B cell (primary cell): ENCODE measurements around the gene LRIT2. TPM values are rescaled to one million over a fixed set of nuclear protein-coding genes. Genes with fewer than 3 reads are reported as not detected.

Source experiments
- ATAC-seq: fragments of 200-7000 bp; cut with Tn5 transposase; one replicate; pipeline ENCODE4 v1.10.0; 2021; ENCODE audit warnings: low read depth, mild to moderate bottlenecking, moderate number of reproducible peaks, moderate library complexity
- CTCF ChIA-PET: fragments of 350-600 bp; sonication (Branson Sonifier 250); formaldehyde crosslinking; loops from one replicate; lab custom pipeline; 2021; ENCODE audit warnings: antibody characterized with exemption, inconsistent platforms; lab: Charles Lee
- POLR2A ChIA-PET: fragments of 350-600 bp; sonication (Branson Sonifier 250); formaldehyde crosslinking; loops from one replicate; lab custom pipeline; 2021; ENCODE audit warnings: antibody characterized with exemption; lab: Charles Lee
- DNase-seq: peaks from one replicate; pipeline ENCODE4 v3.0.0; 2013
- H2AFZ ChIP-seq: 2 replicates; pipeline ENCODE4 v1.6.1; 2012; ENCODE audit warnings: mild to moderate bottlenecking, low read depth, low read length; ENCODE audit not compliant: insufficient read depth, poor library complexity, severe bottlenecking
- H3K27ac ChIP-seq, 2 donors: 1 replicate in 1 of 2; 2 replicates in 1 of 2; pipeline ENCODE4 v1.5.1; 2012 to 2013; ENCODE audit warnings: low read length in 2 of 2, mild to moderate bottlenecking in 2 of 2, moderate library complexity in 1 of 2
- H3K27me3 ChIP-seq, 4 experiments: fragments of 200-600 bp in 1 of 4; sonication (generic) in 1 of 4; replicated peaks in 1 of 4; 1 replicate in 2 of 4; 2 replicates in 2 of 4; pipeline versions ENCODE4 v1.6.1 to v1.7.0; 2013 to 2016; ENCODE audit warnings: low read length in 3 of 4, mild to moderate bottlenecking in 2 of 4, mixed read lengths in 1 of 4, moderate library complexity in 1 of 4; ENCODE audit not compliant: insufficient read depth in 4 of 4, control insufficient read depth in 3 of 4; ENCODE audit errors: control extremely low read depth in 1 of 4
- H3K36me3 ChIP-seq, 2 experiments: replicated peaks in 1 of 2; 1 replicate in 1 of 2; 2 replicates in 1 of 2; pipeline versions ENCODE4 v1.6.1 to v1.7.1; 2013; ENCODE audit warnings: low read length in 1 of 2; ENCODE audit not compliant: insufficient read depth in 2 of 2, control insufficient read depth in 1 of 2; ENCODE audit errors: control extremely low read depth in 1 of 2, extremely low read depth in 1 of 2
- H3K4me1 ChIP-seq, 2 donors: fragments of 200-600 bp in 1 of 2; sonication (generic) in 1 of 2; 1 replicate in 1 of 2; 2 replicates in 1 of 2; pipeline versions ENCODE4 v1.5.1 to v1.6.1; 2013 to 2017; ENCODE audit warnings: low read length in 2 of 2; ENCODE audit not compliant: control insufficient read depth in 2 of 2, insufficient read depth in 2 of 2
- H3K4me2 ChIP-seq: replicated peaks from 2 replicates; pipeline ENCODE3; 2012; ENCODE audit warnings: mild to moderate bottlenecking, low read depth, low read length; ENCODE audit not compliant: poor library complexity, severe bottlenecking
- H3K4me3 ChIP-seq, 5 experiments: fragments of 200-600 bp in 1 of 5; sonication (generic) in 1 of 5; 1 replicate in 3 of 5; 2 replicates in 2 of 5; pipeline versions ENCODE4 v1.5.1 to v1.7.0; 2011 to 2016; ENCODE audit warnings: low read length in 4 of 5, mild to moderate bottlenecking in 4 of 5, low read depth in 2 of 5, control low read depth in 1 of 5, moderate library complexity in 1 of 5; ENCODE audit not compliant: insufficient read depth in 1 of 5; ENCODE audit errors: control extremely low read depth in 1 of 5, extremely low read depth in 1 of 5
- H3K79me2 ChIP-seq: fragments of 200-600 bp; sonication (generic); one replicate; pipeline ENCODE4 v1.6.0; 2016; ENCODE audit warnings: low read length; ENCODE audit not compliant: control insufficient read depth, insufficient read depth
- H3K9ac ChIP-seq: fragments of 200-600 bp; sonication (generic); 2 replicates; pipeline ENCODE4 v1.6.1; 2017; ENCODE audit warnings: mild to moderate bottlenecking, low read length, moderate library complexity
- H3K9me3 ChIP-seq, 3 donors: one replicate each; pipeline versions ENCODE4 v1.6.1 to v1.7.1; 2013; ENCODE audit warnings: low read length in 2 of 3; ENCODE audit not compliant: control insufficient read depth in 2 of 3, insufficient read depth in 1 of 3; ENCODE audit errors: control extremely low read depth in 1 of 3
- H4K20me1 ChIP-seq: 2 replicates; pipeline ENCODE4 v1.6.0; 2012; ENCODE audit warnings: mild to moderate bottlenecking, low read length; ENCODE audit not compliant: insufficient read depth, control insufficient read depth, poor library complexity, severe bottlenecking
- H3K27ac Mint-ChIP-seq: one replicate; pipeline ENCODE4 v1.8.0; 2021; ENCODE audit warnings: mixed read lengths
- H3K27me3 Mint-ChIP-seq: one replicate; pipeline ENCODE4 v1.8.0; 2021; ENCODE audit warnings: mixed read lengths
- H3K4me1 Mint-ChIP-seq: one replicate; pipeline ENCODE4 v1.8.0; 2021; ENCODE audit warnings: mixed read lengths
- H3K4me3 Mint-ChIP-seq: one replicate; pipeline ENCODE4 v1.8.0; 2021; ENCODE audit warnings: mixed read lengths
- H3K9me3 Mint-ChIP-seq: one replicate; pipeline ENCODE4 v1.8.0; 2022; ENCODE audit warnings: mixed read lengths; ENCODE audit not compliant: insufficient read depth
- CTCF ChIP-seq: fragments of 200-600 bp; IDR thresholded peaks from one replicate; pipeline ENCODE4 v1.8.0; 2022; ENCODE audit warnings: antibody characterized with exemption, mild to moderate bottlenecking
- EZH2 ChIP-seq: IDR thresholded peaks from 2 replicates; pipeline ENCODE4 v1.6.1; 2012; ENCODE audit warnings: borderline replicate concordance, low read depth, mild to moderate bottlenecking, moderate library complexity, low read length; ENCODE audit not compliant: insufficient read depth, poor library complexity, severe bottlenecking
- WGBS: methylation state at CpG from one replicate; pipeline ENCODE4 v1.1.5; 2013; ENCODE audit warnings: missing lambda C conversion rate; ENCODE audit not compliant: insufficient coverage; 5-methylcytosine and 5-hydroxymethylcytosine counted together
- intact Hi-C: fragments of 100-400 bp; cut with micrococcal nuclease; formaldehyde crosslinking; loops from one replicate; pipeline ENCODE4 v1.10.0; 2022
- polyA plus RNA-seq: library from polyadenylated mRNA; depleted of rRNA; stranded (reverse); fragments of >200 nt; gene quantifications from 2 replicates; pipeline ENCODE4 v1.2.3, GENCODE V29; 2012
- total RNA-seq, 2 donors: library from RNA; stranded (reverse); fragments of 120-200 nt in 1 of 2; gene quantifications; 1 replicate in 1 of 2; 2 replicates in 1 of 2; pipeline versions ENCODE4 v1.2.3 to v1.2.4, GENCODE V29; 2013 to 2022

LRIT2 gene
- total and polyA plus RNA-seq, 2 donors (not counting 1 experiment from before 2014, with no cell fraction given): not detected

DNA sequence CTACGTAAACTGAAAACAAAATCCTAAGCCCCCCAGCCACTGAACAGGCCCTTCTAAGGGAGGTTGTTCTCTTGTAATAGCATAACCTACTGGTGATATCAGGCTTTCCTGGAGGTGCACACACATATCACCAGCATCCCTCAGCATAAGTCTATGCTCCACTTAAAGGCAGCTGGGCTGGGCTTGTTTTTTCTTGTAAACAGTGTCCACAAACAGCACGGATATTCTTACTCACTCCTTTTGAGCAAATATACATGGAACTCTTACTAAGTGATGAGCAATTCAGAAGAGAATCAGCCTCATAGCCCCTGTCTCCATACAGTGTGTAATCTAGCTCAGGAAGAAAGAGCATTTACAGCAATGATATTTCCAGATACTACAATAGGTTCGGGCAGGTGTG is 13.6 kb upstream of the LRIT2 start:
- ChIA-PET POLR2A (no interaction called here), CTCF (no interaction called here)
- H3K4me1 Mint-ChIP-seq: no peaks in the 10 kb centered on the region
- Histone ChIP-seq H3K79me2 (no peaks in the 10 kb centered on the region), H4K20me1 (no peaks in the 10 kb centered on the region), H3K4me2 (no peak overlapping the region), H2AFZ (no peak overlapping the region), H3K4me3 (no peak overlapping the region), H3K36me3 (no peaks in the 10 kb centered on the region), H3K9ac (no peak overlapping the region), H3K27ac (no peak overlapping the region), H3K4me1 (no peaks in the 10 kb centered on the region), H3K27me3 (peaks cover 0 to 5% (median 0%) of the 10 kb centered on the region in 4 experiments), H3K9me3 (peaks cover 0 to 6% (median 0%) of the 10 kb centered on the region in 3 donors)
- no peak for ATAC-seq
- peaks cover 16% of the 10 kb centered on the region for H3K27me3 Mint-ChIP-seq
- DNase-seq: no peak
- H3K27ac Mint-ChIP-seq: no peak overlapping the region
- WGBS: no CpG with 5 or more reads among the region's 3 CpGs
- no peak overlapping the region for H3K4me3 Mint-ChIP-seq
- no peaks in the 10 kb centered on the region for H3K9me3 Mint-ChIP-seq
- intact Hi-C loops: no loop called here
- no peak for TF ChIP-seq CTCF
- TF ChIP-seq EZH2: no peak

DNA sequence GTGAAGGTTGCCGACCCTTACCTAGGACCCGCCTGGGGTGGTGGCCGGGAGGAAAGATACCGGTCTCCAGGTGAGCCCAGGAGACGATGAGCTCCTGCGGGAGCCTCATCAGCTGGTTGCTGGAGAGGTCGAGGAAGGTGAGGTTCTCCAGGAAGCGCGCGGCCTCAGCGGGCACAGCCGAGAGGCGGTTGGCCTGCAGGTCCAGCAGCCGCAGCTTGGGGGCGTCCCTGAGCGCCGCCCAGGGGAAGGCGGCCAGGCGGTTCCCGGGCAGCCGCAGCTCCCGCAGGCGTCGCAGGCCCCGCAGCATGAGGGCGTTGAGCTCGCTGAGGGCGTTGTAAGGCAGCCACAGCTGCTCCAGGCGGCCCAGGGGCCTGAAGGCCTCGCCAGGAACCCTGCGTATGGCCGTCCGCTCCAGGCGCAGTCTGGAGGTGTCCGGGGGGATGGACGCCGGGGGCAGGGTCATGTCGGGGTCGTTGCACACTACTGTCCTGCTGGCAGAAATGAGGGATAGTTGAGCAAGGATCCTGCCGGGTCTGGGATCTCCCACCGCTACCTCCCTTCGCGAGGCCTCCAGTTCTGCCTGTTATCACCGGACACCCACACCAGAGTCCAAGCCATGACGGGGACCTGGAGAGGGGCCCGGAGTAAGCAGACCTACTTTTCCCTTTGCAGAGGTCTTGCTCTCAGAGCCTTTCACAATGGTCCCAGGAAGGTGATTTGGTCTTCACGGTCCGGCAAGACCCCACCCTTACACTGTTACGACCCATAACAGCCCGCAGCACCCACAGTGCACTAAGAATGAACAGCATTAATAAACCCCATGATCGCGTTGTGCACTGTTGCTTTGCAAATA is 12.1 kb upstream of the LRIT2 start:
- DNase-seq (no peak), ATAC-seq (no peak)
- Histone ChIP-seq H3K4me1 (no peaks in the 10 kb centered on the region), H3K9me3 (peaks cover 0 to 6% (median 0%) of the 10 kb centered on the region in 3 donors), H3K27me3 (peaks cover 0 to 8% (median 0%) of the 10 kb centered on the region in 4 experiments), H3K79me2 (no peaks in the 10 kb centered on the region), H3K27ac (no peak overlapping the region), H3K4me3 (no peak overlapping the region), H3K9ac (no peak overlapping the region), H3K4me2 (no peak overlapping the region), H4K20me1 (no peaks in the 10 kb centered on the region), H2AFZ (no peak overlapping the region), H3K36me3 (no peaks in the 10 kb centered on the region)
- H3K4me1 Mint-ChIP-seq: no peaks in the 10 kb centered on the region
- no peak overlapping the region for H3K4me3 Mint-ChIP-seq
- H3K27ac Mint-ChIP-seq: no peak overlapping the region
- ChIA-PET CTCF (no interaction called here), POLR2A (no interaction called here)
- WGBS: 59% methylated on average over 50 of the region's 52 CpGs
- peaks cover 16% of the 10 kb centered on the region for H3K27me3 Mint-ChIP-seq
- intact Hi-C loops: no loop called here
- H3K9me3 Mint-ChIP-seq: no peaks in the 10 kb centered on the region
- no peak for TF ChIP-seq EZH2
- no peak for TF ChIP-seq CTCF
